Activated CD8-positive, alpha-beta memory T cell treated with anti-CD3 and anti-CD28 coated beads for 1 hour (primary cell): ENCODE measurements around the gene FAIM.
"Not testable (repeated sequence)": the region's sequence is repeated elsewhere in the genome, so short reads cannot be mapped to it uniquely, and the experiment has no call there.

Experiments used
- DNase-seq, 2 donors: peaks; one replicate each; pipeline ENCODE4 v3.0.0-alpha.2; 2020; ENCODE audit warnings: low read depth in 1 of 2; ENCODE audit errors: extremely low read depth in 1 of 2

FAIM gene, protein sequence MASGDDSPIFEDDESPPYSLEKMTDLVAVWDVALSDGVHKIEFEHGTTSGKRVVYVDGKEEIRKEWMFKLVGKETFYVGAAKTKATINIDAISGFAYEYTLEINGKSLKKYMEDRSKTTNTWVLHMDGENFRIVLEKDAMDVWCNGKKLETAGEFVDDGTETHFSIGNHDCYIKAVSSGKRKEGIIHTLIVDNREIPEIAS

DNA sequence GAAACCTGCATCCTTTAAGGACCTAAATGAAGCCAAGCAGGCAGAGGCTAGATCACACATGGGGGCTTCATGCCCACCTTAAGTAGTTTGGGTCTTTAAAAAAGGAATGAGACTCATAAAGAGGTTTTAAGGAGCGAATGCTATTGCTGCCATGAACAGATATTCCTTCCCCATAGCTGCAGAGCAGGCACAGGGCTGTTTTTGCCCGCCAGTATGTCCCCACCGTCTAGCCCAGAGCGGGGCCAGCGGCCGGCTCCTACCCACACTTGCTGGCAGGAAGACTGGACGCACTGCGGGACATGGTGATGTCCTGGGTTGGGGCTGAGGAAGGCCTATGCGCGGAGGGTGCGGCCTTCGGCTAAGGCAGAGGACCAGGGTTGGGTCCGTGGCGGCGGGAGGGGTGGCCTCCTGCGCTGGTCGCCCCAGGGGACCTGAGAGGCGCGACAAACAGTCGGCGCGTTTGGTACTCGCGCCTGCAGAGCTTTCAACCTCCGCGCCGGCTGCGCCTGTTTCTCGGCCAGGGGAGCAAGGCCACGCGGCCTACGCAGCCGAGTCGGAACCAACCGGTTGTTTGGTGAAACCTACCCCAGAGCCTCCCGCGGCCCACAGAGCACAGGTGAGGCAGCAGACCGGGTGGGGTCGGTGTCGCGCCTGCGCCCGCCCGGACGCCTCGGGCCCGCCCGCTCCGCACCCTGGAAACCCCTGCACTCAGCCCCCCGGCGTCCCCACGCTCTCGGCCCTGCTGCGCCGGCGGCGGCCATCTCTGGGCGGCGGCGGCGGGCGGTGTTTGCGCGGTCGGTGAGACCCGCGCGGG, at the start of gene FAIM:
TSS of gene FAIM (plus strand) at position 450 of the 814 bp plus-strand sequence. CDS start 10,956 bp downstream, outside the sequence.
- peak; percentile 28 to 43 for DNase-seq

DNA sequence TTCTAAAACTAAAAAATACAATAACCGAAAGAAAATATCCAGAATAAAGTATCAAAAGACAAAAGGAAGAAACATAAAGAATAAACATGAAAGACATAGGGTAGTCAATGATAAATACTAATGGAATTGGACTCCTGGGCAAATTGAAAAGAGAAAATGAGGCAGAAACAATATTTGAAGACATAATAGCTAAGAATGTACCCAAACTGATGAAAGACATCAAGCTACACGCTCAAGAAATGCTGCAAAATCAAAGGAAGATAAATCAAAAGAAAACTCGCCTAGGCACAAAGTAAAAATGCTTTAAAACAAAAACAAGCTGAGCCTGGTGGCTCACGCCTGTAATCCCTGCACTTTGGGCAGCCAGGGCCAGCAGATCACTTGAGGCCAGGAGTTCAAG, 49.4 kb upstream of the FAIM start:
- no peak for DNase-seq

DNA sequence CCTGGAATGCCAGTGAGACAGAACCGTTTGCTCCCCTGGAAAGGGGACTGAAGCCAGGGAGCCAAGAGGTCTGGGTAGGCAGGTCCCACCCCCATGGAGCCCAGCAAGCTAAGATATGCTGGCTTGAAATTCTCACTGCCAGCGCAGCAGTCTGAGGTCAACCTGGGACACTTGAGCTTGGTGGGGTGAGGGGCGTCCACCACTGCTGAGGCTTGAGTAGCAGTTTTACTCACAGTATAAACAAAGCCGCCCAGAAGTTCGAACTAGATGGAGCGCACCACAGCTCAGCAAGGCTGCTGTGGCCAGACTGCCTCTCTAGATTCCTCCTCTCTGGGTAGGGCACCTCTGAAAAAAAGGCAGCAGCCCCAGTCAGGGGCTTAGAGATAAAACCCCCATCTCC, 48.1 kb upstream of the FAIM start:
- no peak for DNase-seq

DNA sequence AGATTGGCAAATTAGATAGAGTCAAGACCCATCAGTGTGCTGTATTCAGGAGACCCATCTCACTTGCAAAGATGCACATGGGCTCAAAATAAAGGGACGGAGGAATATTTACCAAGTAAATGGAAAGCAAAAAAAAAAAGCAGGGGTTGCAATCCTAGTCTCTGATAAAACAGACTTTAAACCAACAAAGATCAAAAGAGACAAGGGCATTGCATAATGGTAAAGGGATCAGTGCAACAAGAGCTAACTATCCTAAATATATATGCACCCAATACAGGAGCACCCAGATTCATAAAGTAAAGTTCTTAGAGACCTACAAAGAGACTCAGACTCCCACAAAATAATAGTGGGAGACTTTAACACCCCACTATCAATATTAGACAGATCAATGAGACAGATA, 45.7 kb upstream of the FAIM start:
- DNase-seq = not testable (repeated sequence)

DNA sequence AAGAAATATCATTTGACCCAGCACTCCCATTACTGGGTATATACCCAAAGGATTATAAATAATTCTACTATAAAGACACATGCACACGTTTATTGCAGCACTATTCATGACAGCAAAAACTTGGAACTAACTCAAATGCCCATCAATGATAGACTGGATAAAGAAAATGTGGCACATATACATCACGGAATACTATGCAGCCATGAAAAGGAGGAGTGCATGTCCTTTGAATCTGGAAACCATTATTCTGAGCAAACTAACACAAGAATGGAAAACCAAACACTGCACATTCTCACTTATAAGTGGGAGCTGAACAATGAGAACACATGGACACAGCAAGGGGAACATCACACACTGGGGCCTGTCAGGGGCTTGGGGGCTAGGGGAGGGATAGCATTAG, 42.3 kb upstream of the FAIM start:
- DNase-seq = not testable (repeated sequence)

DNA sequence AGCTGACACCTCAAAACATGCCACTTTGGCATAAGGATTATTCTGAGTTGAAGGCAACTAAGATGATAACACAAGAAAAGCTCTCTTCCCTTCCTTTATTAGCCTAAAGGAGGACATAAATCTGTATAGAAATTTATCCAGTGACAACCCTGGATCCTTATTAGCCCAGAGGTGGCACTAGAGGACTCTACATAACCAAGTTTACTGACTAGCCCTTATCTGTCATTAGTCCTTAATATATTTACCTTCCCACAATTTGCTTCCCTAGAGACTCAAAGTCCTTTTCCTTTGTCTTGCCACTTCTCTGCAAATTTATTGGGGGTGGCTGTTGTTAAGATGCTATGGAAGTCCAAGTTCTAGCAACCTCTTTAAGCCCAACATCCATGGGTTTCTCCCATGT, 41.2 kb upstream of the FAIM start:
- no peak for DNase-seq

DNA sequence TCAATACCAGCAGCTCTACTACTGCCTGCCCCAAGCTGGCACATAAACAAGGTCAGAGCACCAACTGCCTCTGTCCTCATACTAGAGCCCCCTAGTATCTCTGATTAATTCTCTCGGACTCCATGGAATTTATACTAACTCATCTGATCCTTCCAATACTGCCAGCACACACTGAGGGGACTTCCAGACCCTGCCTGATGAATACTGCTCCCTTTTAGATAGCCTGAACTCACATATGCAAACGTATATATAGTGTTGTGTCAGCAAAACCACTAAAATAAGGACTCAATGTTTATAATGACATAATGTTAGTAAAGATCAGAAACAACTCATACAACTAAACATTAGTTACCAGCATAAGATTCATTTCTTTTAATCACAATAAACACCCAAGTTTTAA, 39.5 kb upstream of the FAIM start:
- no peak for DNase-seq

DNA sequence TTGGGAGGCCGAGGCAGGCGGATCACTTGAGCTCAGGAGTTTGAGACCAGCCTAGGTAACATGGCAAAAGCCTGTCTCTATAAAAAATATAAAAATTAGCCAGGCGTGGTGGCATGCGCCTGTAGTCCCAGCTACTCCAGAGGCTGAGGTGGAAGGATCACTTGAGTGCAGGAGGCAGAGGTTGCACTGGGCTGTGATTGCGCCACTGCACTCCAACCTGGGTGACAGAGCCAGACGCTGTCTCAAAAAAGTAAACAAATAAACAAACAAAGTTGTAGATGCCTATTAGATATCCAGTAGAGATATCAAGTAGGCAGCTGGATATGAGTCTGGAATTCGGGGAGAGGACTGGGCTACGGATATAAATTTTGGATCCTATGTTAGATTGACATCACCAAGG, 38.9 kb upstream of the FAIM start:
- not testable (repeated sequence) for DNase-seq

DNA sequence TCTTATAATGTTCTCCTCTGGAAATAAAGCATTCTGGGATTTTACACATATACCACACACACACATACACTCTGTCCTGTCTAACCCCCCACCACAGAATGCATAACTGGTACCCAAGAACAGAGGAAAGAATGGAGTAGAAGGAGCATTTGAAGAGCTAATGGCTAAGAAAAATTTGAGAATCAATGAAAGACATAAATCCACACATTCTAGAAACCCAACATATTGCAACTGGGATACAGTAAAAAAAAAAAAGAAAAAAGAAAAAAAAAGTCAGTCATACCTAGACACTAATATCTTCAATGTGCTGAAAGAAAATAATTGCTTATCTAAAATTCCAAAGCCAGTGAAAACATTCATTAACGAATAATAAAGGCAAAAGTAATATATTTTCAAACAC, 35.4 kb upstream of the FAIM start:
- no peak for DNase-seq

DNA sequence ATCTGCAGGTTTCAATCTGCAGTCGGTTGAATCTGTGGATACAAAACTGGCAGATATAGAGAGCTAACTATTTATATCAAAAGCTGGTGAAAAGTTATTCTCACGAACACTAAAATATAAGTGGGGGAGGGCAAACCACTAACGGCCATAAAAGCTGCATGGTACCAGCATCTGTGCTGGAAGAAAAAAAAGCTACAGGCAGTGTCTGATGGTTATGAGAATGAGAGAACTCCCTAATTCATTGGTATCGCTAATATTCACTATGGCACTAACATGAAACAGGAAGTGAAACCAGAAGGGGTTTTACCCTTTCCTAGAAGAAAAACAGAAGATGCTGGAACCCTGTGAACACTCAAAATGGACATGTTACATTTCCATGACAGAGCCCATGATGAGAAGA, 30.4 kb upstream of the FAIM start:
- DNase-seq = no peak

DNA sequence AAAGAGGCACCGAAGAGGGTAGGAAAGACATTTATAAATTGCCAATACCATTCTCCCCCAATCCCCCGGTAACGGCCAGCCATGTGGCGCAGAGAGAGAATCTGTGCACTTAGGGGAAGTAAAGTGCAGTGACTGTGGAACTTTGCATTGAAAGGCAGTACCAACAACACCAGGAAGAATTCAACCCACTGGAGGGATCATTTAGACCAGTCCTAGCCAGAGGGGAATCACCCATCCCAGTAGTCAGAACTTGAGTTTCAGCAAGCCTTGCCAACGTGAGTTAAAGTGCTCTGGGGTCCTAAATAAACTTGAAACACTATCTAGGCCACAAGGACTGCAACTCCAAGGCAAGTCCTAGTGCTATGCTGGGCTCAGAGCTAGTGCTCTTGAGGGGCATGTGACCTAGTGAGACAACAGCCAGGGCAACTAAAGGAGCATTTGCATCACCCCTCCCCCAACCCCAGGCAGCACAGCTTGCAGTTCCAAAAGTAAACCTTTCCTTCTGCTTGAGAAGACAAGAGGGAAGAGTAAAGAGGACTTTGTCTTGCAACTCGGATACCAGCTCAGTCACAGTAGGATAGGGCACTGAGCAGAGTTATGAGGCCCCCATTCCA, 29.5 kb upstream of the FAIM start:
- no peak for DNase-seq

DNA sequence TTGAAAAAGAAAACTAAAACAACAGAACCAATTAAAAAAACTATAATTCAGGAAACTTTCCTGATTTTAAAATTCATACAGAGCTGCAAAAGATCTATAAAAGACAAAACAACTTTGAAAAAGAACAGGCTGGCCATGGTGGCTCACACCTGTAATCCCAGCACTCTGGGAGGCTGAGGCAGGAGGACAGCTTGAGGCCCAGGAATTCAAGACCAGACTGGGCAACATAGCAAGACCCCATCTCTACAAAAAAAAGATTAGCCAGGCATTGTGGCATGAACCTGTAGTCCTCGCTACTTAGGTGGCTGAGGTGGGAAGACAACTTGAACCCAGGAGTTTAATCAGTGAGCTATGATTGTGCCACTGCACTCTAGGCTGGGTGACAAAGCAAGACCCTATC, 21.2 kb upstream of the FAIM start:
- DNase-seq = no peak

DNA sequence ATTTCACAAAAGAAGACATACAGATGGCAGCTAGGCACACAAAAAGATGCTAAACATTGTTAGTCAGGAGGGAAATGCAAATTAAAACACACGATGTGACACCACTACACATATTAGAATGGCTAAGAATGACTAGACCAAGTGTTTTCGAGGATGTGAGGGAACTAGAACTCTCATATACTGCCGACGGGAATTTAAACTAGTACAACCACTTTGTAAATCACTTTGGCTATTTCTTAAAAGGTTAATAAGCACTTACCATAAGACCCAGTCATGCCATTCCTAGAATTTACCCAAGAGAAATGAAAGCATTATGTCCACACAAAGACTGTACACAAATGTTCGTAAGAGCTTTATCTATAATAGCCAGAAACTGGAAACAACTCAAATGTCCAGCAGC, 20.1 kb upstream of the FAIM start:
- DNase-seq = no peak

DNA sequence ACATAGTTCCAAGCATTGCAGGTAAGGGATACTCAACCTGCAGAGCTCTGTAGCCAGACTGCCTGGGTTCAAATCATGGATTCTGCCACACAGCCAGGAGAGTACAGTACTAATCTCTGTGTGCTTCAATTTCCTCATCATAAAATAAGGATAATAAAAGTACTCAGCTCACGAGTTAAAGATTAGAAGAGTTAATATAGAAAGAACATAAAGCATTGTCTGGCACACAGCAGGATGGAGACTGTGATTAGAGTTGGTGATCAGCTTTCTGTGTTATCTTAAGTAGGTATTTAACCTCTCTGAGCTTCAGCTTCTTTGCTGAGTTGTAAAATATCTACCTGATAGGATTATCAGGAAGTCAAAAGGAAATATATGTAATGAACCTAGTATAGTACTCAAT, 17.2 kb upstream of the FAIM start:
- no peak for DNase-seq

DNA sequence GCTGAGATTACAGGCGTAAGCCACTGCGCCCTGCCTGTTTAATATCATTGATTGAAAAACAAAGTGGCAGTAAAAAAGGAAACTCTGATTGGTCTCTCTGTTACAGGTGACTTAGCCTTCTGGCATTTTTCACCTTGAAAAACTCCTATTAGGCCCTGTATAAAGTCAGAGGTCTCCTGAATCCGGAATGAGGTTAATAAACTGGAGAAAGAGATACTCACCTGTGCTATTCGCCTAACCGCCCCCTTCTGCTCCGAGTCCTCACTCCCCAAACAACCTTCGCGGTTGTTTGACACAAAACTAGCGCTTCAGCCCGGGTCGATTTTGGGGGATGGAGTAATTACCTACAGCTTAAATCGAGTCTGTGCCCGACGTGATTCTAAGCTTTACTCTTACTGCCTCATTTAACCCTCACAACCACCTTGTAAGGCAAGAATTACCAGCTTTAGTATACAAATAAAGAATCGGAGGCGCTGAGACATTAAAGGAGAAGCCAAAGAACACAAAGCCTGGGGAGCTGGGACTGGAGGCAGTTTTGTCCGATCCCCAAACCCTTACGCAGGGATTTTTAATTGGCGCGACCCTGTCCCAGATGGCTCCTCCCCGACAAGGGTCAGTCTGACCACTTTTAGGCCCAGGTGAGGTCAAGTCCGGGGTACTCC, 15.0 kb upstream of the FAIM start:
- no peak for DNase-seq

DNA sequence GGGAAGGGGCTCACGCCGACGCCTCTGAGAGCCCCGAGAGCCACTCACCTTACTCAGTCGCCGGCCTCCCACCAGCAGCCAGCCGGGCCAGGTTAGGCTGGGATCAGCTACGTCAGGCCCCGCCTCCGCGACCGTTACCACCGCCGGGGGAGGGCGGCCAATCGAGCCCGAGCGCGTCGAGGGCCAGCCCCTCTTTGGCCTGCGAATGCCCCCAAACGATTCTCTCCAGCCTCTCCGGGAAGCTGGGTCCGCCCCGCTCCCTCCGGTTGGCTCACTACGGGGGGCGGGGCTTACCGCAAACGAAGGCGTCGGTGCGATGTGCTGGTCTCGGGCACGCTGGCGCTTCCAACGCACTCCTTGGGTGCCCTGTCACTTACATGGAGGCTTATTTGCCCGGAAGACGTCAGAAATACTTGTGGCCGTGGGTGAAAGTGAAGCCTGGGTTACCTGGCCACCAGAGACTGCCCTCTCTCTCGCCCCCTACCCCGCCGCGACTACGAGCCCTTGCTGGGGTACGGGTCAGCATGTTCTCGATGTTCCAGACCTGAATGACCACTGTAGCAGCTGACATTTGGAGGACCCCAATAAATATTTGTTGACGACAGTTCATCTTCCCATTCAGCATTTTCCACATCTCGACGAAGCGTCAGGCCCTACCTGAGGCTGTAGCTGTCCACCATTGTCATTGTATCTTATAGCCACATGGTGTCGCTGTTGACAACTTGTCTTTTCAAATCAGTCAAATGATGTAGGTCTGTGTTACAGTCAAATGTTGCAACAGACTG, 14.2 kb upstream of the FAIM start, which contains the start of gene CEP70:
TSS of gene CEP70 (minus strand) at position 111 of the 785 bp plus-strand sequence. CDS start 21,333 bp downstream, outside the sequence.
- peak; percentile 75 to 81 for DNase-seq

DNA sequence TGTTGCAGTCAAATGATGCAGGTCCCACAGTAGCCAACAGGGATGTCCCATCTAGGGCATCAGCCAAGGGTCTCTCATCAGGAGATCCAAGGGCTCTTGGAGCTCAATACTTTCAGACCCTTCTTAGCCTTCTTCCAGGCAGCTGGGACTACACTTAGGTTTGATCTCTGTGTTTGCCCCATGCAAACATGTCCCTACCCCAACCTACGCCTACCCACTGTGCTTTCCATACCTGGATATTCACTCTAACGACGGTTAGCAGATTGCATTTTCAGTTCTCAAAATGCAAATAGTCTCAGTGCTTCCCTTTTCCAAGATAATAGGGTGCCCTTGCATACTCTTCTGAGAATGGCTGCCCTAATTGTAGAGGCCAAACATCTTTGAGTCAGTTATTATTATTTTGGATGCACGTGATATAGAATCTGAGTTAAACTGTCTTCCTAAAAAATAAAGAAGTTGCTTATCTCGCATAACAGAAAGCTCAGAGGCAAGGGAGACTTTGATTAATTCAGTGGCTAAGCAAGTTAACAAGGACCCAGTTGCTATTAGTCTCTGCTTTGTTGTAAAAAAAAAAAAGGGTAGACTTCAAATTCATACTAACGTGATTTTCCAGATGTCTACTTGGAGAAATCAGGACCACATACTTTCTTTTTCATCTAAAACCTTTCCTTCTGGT, 13.5 kb upstream of the FAIM start:
- DNase-seq = no peak

DNA sequence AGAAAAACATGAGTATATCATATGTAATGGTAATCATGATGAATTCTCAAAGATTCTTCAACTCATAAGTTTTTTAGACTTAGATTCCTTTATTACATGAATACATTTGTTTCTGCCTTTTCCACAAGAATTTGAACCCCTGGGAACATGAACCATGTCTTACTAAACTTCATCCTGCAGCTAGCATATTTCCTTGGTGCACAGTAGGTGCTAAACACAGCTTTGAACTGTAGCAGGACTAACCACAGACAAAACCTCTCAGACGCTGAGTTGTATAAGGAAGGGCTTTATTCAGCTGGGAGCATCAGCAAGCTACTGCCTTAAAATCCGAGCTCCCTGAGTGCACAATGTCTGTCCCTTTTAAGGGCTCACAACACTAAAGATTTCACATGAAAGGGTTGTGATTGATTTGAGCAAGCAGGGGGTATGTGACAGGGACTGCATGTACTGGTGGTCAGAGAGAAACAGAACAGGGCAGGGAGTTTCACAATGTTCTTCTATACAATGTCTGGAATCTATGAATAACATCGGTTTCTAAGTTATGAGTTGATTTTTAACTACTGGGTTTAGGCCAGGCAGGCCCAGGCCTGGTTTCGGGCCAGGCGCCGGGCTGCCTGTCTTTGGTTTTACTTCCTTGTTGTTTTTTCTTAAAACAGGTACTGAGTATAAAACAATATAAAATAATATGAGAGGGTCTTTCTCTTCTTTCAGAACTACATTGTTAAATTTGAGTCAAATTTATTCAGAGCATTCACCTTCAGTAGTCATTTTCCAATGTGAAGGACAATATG, 11.2 kb upstream of the FAIM start:
- DNase-seq = not testable (repeated sequence)

DNA sequence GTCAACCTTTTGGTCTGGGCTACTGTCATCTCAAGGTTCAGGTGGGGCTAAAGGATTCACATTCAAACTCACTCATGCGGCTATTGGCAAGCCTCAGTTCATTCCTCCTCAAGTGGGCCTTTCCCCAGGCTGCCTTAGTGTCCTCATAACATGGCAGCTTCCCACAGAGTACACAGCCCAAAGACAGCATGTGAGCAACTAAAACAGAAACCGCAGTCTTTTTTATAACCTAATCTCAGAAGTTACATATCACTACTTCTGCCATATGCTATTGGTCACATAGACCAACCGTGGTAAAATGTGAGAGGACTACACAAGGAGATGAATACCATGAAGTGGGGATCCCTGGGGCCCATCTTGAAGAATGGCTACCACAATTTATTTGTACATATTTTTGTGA, 10.0 kb upstream of the FAIM start:
- no peak for DNase-seq
